ENCODE results near the gene GPC5.
"Not testable (repeated sequence)": the region's sequence is repeated elsewhere in the genome, so short reads cannot be mapped to it uniquely, and the experiment has no call there.

Gene GPC5

DNA sequence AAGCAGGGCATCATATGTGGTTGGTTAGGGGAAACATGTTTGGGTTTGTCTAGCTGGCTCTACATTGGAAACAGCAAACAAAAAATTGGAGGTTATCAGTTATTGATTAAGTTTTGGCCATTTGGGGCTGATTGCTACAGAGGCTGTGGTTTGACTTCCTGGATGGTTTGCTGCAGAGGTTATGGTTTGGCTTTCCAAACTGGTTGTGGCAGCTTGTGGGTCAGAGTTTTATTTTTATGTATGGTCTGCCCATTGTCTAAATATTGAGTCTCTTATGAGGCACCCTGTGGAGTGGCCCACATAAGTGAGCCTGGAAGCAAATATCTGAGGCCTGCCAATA is 261.6 kb downstream of the GPC5 start:
- no peaks in the 10 kb centered on the region for H3K4me1 ChIP-seq
- H3K27me3 ChIP-seq, result no peaks in the 10 kb centered on the region
- no peak overlapping the region for H3K4me3 ChIP-seq
- DNase-seq, result no peak
- no peaks in the 10 kb centered on the region for H3K36me3 ChIP-seq
- intact Hi-C loops (cut with DNase I; ENCODE audit: low total_unique reads), result no loop called here
- H3K27ac ChIP-seq, result no peak overlapping the region
- no peaks in the 10 kb centered on the region for H3K9me3 ChIP-seq
- no peak for TF ChIP-seq CTCF (IDR thresholded peaks at IDR 0.05)

- TF ChIP-seq CTCF (IDR thresholded peaks at IDR 0.05), result no peak
- Histone ChIP-seq H3K4me3 (no peak overlapping the region), H3K27ac (no peak overlapping the region), H3K36me3 (no peaks in the 10 kb centered on the region), H3K4me1 (no peaks in the 10 kb centered on the region), H3K9me3 (no peaks in the 10 kb centered on the region), H3K27me3 (no peaks in the 10 kb centered on the region)
- intact Hi-C loops (cut with DNase I; ENCODE audit: low total_unique reads), result no loop called here
- DNase-seq, result no peak
These were observed 263.5 kb downstream of the GPC5 start for GRCh38 chr13:91661692-91662490.

DNA sequence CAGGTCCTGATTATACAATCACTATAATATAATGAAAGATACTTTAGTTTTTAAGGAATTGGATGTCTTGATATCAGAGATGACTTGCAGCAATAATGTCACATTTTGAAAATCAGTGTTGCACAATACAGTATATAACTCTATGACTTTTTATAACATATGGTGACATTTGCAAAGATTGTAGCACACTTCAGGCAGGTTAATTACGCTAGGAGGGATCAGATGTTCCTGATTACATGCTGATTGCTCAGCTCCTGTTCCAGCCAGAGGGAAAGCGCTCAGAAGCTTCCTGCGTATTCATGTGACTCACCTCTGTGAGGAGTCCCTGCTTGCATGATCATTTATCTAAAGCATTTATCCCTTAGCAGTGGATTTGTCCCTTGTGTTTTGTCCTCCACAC is 265.6 kb downstream of the GPC5 start:
- H3K4me1 ChIP-seq, result no peaks in the 10 kb centered on the region
- intact Hi-C loops (cut with DNase I; ENCODE audit: low total_unique reads), result no loop called here

GRCh38 chr13:91667486-91667885 is 269.1 kb downstream of the GPC5 start:
- Histone ChIP-seq H3K4me3 (no peak overlapping the region), H3K27me3 (no peaks in the 10 kb centered on the region), H3K36me3 (no peaks in the 10 kb centered on the region), H3K27ac (no peak overlapping the region), H3K9me3 (no peaks in the 10 kb centered on the region), H3K4me1 (no peaks in the 10 kb centered on the region)
- DNase-seq, result no peak
- intact Hi-C loops (cut with DNase I; ENCODE audit: low total_unique reads), result no loop called here
- no peak for TF ChIP-seq CTCF (IDR thresholded peaks at IDR 0.05)

More for the DNA sequence above, 265.6 kb downstream of the GPC5 start:
- no peak for DNase-seq
- Histone ChIP-seq H3K27me3 (no peaks in the 10 kb centered on the region), H3K27ac (no peak overlapping the region), H3K36me3 (no peaks in the 10 kb centered on the region), H3K4me3 (no peak overlapping the region), H3K9me3 (no peaks in the 10 kb centered on the region)
- no peak for TF ChIP-seq CTCF (IDR thresholded peaks at IDR 0.05)

- Histone ChIP-seq H3K4me1 (no peaks in the 10 kb centered on the region), H3K9me3 (no peaks in the 10 kb centered on the region), H3K27ac (no peak overlapping the region), H3K4me3 (no peak overlapping the region), H3K36me3 (no peaks in the 10 kb centered on the region), H3K27me3 (no peaks in the 10 kb centered on the region)
- TF ChIP-seq CTCF (IDR thresholded peaks at IDR 0.05), result no peak
- DNase-seq, result no peak
- intact Hi-C loops (cut with DNase I; ENCODE audit: low total_unique reads), result no loop called here
These were observed 270.6 kb downstream of the GPC5 start for GRCh38 chr13:91668866-91669495.

GRCh38 chr13:91674347-91674746 is 275.9 kb downstream of the GPC5 start:
- H3K27ac ChIP-seq; DNase-seq; intact Hi-C loops (cut with DNase I; ENCODE audit: low total_unique reads); H3K9me3 ChIP-seq; H3K4me3 ChIP-seq; H3K4me1 ChIP-seq; H3K36me3 ChIP-seq; H3K27me3 ChIP-seq: not testable (repeated sequence)

Data from tibial artery (tissue), 4 donors.